Chondrocyte (in vitro differentiated cells): ENCODE measurements around the gene DVL1. TPM values are rescaled to one million over a fixed set of nuclear protein-coding genes. Genes with fewer than 3 reads are reported as not detected.
A peak's percentile ranks its signal among the peaks of the same experiment; 100 is the strongest.
"Not testable (repeated sequence)": the region's sequence is repeated elsewhere in the genome, so short reads cannot be mapped to it uniquely, and the experiment has no call there.

Experiments
- DNase-seq: peaks from one replicate; pipeline ENCODE4 v3.0.0; 2021; ENCODE audit warnings: mixed read lengths, low spot score
- H3K27ac Mint-ChIP-seq: one replicate; pipeline ENCODE4 v1.8.0; 2021; ENCODE audit warnings: mild to moderate bottlenecking, moderate library complexity, mixed read lengths; ENCODE audit not compliant: unreplicated experiment
- H3K27me3 Mint-ChIP-seq: 2 replicates; pipeline ENCODE4 v1.8.0; 2021; ENCODE audit warnings: low read depth, mixed read lengths
- H3K36me3 Mint-ChIP-seq: 2 replicates; pipeline ENCODE4 v1.8.0; 2021; ENCODE audit warnings: low read depth, mixed read lengths
- H3K4me1 Mint-ChIP-seq: 2 replicates; pipeline ENCODE4 v1.8.0; 2021; ENCODE audit warnings: low read depth, mild to moderate bottlenecking, mixed read lengths
- H3K4me3 Mint-ChIP-seq: one replicate; pipeline ENCODE4 v1.8.0; 2021; ENCODE audit warnings: mild to moderate bottlenecking, moderate library complexity, mixed read lengths; ENCODE audit not compliant: unreplicated experiment
- H3K9me3 Mint-ChIP-seq: 2 replicates; pipeline ENCODE4 v1.8.0; 2021; ENCODE audit warnings: low read depth, mixed read lengths
- total RNA-seq: library from RNA; stranded (reverse); gene quantifications from 3 replicates; pipeline ENCODE4 v1.2.1, GENCODE V29; 2021
- TF ChIP-seq, protein P1 (sequence below): fragments of 200-600 bp; sonication (generic); IDR thresholded peaks from 2 replicates; pipeline ENCODE4 v1.5.0; 2021; ENCODE audit warnings: antibody characterized with exemption, mild to moderate bottlenecking, moderate library complexity

The DVL1 gene
- total RNA-seq, 1 donor from 2014 or later = 59.6 TPM

- no peaks in the 10 kb centered on the region for H3K27me3 Mint-ChIP-seq
- H3K36me3 Mint-ChIP-seq = peaks cover 2% of the 10 kb centered on the region
- TF ChIP-seq, protein P1, sequence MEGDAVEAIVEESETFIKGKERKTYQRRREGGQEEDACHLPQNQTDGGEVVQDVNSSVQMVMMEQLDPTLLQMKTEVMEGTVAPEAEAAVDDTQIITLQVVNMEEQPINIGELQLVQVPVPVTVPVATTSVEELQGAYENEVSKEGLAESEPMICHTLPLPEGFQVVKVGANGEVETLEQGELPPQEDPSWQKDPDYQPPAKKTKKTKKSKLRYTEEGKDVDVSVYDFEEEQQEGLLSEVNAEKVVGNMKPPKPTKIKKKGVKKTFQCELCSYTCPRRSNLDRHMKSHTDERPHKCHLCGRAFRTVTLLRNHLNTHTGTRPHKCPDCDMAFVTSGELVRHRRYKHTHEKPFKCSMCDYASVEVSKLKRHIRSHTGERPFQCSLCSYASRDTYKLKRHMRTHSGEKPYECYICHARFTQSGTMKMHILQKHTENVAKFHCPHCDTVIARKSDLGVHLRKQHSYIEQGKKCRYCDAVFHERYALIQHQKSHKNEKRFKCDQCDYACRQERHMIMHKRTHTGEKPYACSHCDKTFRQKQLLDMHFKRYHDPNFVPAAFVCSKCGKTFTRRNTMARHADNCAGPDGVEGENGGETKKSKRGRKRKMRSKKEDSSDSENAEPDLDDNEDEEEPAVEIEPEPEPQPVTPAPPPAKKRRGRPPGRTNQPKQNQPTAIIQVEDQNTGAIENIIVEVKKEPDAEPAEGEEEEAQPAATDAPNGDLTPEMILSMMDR = no peak
- no peak for DNase-seq
- peaks cover 26% of the 10 kb centered on the region for H3K4me1 Mint-ChIP-seq
- H3K27ac Mint-ChIP-seq = no peak overlapping the region
- peak overlapping the region; percentile 51 for H3K4me3 Mint-ChIP-seq
- no peaks in the 10 kb centered on the region for H3K9me3 Mint-ChIP-seq
Observed at GRCh38 chr1:1373051-1373814, 24.0 kb upstream of the DVL1 start.

DNA sequence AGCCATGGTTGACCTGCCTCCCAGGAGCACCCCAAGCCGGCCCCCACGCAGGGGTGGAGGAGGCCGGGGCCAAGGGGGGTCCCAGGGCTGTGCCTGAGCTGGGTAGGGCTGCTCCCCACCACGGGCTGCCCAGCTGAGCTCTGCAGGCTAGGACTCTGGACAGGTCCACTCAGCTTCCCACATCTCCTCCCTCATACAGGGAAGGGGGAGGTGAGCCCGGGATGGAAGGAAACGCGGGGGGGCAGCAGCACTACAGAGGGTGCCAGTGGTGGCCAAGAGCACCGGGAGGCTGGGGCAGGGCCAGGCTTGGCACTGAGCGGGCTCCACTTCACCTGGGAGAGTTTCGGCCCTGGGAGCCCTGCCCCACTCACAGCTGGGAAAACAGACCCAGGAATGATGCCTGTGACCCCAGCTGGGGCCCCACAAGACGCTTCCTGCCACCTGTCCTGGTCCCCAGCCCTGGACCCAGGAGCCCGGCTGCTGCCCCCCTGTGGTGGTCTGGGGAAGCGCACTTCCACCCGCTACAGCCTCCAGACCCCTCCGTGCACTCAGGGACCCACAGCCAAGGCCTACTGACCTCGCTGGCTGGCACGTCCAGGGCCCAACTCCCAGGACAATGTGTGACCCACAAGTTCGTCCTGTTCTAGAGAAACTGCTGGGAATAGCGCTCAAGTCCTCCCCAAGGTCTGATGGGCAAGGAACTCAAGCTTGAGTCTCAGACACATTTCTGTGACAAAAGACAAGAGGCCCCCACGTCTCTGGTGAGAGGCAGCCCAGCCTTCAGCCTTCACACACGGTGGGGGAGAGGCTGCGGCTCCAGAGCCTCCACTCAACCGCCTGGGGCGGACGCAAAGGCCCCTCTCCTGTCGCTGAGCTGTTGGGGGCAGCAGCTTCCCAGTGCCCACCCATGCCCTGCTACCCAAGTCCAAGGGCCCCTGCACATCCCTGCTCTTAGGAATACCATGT lies 22.8 kb upstream of the DVL1 start:
- no peak overlapping the region for H3K27ac Mint-ChIP-seq
- TF ChIP-seq, protein P1 = peak; percentile 94
- no peak overlapping the region for H3K4me3 Mint-ChIP-seq
- H3K27me3 Mint-ChIP-seq = no peaks in the 10 kb centered on the region
- H3K4me1 Mint-ChIP-seq = peaks cover 26% of the 10 kb centered on the region
- H3K9me3 Mint-ChIP-seq = no peaks in the 10 kb centered on the region
- no peak for DNase-seq
- H3K36me3 Mint-ChIP-seq = peaks cover 2% of the 10 kb centered on the region

GRCh38 chr1:1371364-1371745 lies 22.1 kb upstream of the DVL1 start:
- DNase-seq = no peak
- Mint-ChIP-seq H3K36me3 (peaks cover 2% of the 10 kb centered on the region), H3K4me3 (no peak overlapping the region), H3K4me1 (peaks cover 24% of the 10 kb centered on the region), H3K27ac (no peak overlapping the region), H3K27me3 (no peaks in the 10 kb centered on the region), H3K9me3 (no peaks in the 10 kb centered on the region)
- TF ChIP-seq, protein P1 = no peak

DNA sequence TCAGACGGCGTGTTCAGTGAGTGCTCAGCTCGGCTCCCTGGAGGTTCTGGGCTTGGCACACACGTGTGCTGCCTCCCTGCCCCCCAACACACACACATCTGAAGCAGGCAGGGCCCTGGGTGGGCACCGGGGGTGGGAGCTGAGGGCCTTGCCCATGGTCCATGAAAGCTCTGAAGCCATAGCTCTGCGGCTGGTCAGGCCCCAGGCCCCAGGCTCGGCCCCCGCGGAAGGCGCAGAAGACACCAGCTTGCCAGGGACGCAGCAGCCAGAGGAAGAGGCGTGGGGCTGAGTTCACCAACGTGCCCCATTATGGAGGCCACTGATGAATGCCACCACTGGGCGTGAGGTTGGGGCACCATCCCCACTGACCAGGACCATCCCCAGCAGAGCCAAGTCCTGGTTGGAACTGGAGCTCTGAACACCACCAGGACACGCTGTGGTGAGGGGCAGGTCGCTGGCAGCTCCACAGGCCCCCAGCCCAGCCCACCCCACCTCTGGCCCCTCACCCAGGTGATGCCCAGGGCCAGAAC lies 21.6 kb upstream of the DVL1 start:
- TF ChIP-seq, protein P1 = no peak
- Mint-ChIP-seq H3K36me3 (peaks cover 2% of the 10 kb centered on the region), H3K27ac (no peak overlapping the region), H3K4me1 (peaks cover 21% of the 10 kb centered on the region), H3K9me3 (no peaks in the 10 kb centered on the region), H3K4me3 (no peak overlapping the region), H3K27me3 (no peaks in the 10 kb centered on the region)
- DNase-seq = no peak

GRCh38 chr1:1370094-1370493 lies 20.9 kb upstream of the DVL1 start:
- H3K27ac Mint-ChIP-seq, H3K4me3 Mint-ChIP-seq, H3K27me3 Mint-ChIP-seq, DNase-seq, H3K36me3 Mint-ChIP-seq, H3K9me3 Mint-ChIP-seq: not testable (repeated sequence)
- peaks cover 17% of the 10 kb centered on the region for H3K4me1 Mint-ChIP-seq
